GM19099 (cell line): ENCODE measurements around the gene PCDHB6.

Experiments used
- POLR2A ChIP-seq: IDR thresholded peaks from 3 replicates; pipeline ENCODE4 v1.6.1; 2011; ENCODE audit warnings: low read depth; ENCODE audit not compliant: insufficient read length; ENCODE audit errors: extremely low read depth

Gene PCDHB6

DNA sequence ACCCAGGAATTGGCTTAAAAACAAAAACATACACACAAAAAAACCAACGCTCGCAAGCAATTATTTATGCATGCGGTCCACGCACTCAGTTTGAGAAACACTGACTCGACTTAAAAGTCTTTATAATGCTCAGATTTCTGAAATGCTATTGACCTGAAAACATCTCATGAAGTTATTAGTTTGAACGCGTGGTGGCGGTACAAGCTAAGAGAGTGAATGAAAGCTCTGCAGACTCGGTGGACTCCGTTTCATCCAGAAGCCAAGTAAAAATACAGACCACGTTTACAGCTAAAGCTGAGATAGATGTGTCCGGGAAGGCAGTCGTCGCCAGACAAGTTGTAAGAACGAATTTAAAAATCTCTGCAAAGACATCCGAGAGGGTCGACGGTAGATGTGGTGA lies at the start of gene PCDHB6:
Gene PCDHB6 (plus strand): TSS at position 246 of the 400 bp plus-strand sequence. CDS start 201 bp downstream, outside the sequence.
- no peak for TF ChIP-seq POLR2A

DNA sequence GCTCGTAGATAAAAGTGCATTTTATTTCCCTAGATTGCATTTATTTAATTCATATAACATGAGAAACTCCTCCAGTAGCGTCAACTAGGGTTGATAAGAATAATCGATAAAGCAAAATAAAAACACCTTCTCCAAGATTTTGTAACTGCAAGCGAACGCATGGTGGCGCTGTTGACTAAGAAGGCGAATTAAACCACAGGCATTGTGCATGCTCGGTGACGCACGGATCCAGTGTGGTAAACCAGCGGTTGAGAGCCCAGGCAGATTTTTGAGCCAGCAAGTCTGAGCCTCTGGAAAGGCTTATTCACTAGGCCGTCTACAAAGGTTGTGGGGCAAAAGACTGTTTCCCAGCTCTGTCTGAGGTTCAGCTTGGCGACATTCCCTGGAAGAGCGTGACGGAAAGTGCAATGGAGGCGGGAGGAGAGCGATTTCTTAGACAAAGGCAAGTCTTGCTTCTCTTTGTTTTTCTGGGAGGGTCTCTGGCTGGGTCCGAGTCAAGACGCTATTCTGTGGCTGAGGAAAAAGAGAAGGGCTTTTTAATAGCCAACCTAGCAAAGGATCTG lies 49.5 kb upstream of the PCDHB6 start, which contains the start of gene PCDHB3:
Gene PCDHB3 (plus strand): TSS at position 231 of the 563 bp plus-strand sequence. CDS start 177 bp downstream, at position 408.
- no peak for TF ChIP-seq POLR2A

DNA sequence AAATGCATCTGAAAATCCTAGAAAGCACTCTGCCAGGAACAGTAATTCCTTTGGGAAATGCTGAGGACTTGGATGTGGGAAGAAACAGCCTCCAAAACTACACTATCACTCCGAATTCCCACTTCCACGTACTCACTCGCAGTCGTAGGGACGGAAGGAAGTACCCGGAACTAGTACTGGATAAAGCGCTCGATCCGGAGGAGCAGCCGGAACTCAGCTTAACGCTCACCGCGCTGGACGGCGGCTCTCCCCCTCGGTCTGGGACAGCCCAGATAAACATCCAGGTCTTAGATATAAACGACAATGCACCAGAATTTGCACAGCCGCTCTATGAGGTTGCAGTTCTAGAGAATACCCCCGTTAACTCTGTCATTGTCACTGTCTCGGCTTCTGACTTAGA lies 48.8 kb upstream of the PCDHB6 start:
- no peak for TF ChIP-seq POLR2A

- no peak for TF ChIP-seq POLR2A
Measured at GRCh38 chr5:141105350-141105749, 44.5 kb upstream of the PCDHB6 start.

DNA sequence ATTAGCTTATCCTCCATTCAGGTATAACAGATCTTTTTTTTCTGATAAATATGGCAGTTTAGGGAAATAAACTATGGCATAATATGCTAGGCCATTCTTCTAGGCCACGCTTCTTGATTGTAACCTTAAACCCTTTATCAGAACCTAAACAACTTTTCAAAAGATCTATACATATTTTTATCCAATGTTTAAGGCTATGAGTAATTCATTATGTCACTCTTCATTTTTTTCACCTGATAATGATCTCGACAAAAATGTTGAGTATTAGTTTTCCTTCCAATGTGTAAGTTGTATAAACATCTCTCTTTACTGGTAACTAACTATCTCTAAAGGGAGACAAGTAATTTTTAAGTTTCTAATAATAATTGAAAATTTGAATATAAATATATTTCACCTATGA lies 30.6 kb upstream of the PCDHB6 start:
- no peak for TF ChIP-seq POLR2A

- no peak for TF ChIP-seq POLR2A
Measured at GRCh38 chr5:141121563-141121962, 28.3 kb upstream of the PCDHB6 start, which contains the start of gene PCDHB4. Gene PCDHB4, plus strand, starts transcription at chr5:141121818. Its CDS starts 181 bp downstream, at chr5:141121999.

DNA sequence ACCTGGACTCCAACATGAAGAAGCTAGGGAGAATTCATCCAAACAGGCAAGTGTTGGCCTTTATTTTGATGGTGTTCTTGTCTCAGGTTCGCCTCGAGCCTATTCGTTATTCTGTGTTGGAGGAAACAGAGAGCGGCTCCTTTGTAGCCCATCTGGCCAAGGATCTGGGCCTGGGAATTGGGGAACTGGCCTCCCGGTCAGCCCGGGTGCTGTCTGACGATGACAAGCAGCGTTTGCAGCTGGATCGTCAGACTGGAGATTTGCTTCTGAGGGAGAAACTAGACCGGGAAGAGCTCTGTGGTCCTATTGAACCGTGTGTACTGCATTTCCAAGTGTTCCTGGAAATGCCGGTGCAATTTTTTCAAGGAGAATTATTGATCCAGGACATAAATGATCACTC lies 27.9 kb upstream of the PCDHB6 start:
- no peak for TF ChIP-seq POLR2A

DNA sequence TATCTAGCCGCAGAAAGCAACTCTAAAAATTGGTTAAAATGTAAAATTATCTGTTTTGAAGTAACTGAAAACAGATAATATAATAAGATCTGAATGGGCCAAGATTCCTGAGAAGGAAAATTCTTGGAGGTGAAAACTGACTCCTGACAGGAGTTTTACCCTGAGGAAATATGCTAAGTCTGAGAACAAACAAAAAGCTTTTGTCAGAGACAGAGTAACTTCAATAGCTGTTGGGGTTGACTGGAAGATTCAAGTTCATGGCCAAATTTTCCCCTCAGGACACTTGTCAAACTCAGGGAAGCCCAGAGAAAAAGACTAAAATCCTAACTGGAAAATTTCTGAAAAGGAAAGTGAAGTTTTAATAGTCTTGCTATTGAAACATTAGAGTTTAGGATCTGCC lies 22.6 kb upstream of the PCDHB6 start:
- no peak for TF ChIP-seq POLR2A

DNA sequence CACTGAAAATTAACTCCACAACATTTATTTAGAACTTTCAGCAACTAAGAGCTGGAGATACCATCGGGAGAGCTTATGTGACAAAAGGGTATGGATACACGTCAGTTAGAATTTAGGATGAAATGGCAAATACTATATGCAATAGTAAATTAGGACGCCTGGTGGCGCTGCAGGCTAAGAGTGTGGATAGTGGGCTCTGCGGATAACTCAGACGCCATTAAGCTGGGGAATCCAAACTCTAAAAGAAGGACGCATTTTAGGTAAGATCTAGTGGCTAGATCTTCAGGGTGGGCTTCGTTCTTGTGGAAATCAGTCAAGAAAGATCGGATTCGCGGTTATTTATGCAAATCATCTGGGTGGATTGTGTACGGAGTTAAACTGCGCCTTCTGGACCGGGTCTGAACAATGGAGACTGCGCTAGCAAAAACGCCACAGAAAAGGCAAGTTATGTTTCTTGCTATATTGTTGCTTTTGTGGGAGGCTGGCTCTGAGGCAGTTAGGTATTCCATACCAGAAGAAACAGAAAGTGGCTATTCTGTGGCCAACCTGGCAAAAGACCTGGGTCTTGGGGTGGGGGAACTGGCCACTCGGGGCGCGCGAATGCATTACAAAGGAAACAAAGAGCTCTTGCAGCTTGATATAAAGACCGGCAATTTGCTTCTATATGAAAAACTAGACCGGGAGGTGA lies 14.7 kb upstream of the PCDHB6 start, which contains the start of gene PCDHB5:
Gene PCDHB5 (plus strand): TSS at position 177 of the 688 bp plus-strand sequence. CDS start 229 bp downstream, at position 406.
- TF ChIP-seq POLR2A, result no peak

DNA sequence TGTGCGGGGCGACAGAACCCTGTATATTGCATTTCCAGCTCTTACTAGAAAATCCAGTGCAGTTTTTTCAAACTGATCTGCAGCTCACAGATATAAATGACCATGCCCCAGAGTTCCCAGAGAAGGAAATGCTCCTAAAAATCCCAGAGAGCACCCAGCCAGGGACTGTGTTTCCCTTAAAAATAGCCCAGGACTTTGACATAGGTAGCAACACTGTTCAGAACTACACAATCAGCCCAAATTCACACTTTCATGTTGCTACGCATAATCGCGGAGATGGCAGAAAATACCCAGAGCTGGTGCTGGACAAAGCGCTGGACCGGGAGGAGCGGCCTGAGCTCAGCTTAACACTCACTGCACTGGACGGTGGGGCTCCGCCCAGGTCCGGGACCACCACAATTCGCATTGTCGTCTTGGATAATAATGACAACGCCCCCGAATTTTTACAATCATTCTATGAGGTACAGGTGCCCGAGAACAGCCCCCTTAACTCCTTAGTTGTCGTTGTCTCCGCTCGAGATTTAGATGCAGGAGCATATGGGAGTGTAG lies 14.1 kb upstream of the PCDHB6 start:
- no peak for TF ChIP-seq POLR2A

- no peak for TF ChIP-seq POLR2A
Measured at GRCh38 chr5:141150224-141150992, 551 bp downstream of the PCDHB6 start.

GRCh38 chr5:141150993-141151325 lies 1.1 kb downstream of the PCDHB6 start:
- no peak for TF ChIP-seq POLR2A

DNA sequence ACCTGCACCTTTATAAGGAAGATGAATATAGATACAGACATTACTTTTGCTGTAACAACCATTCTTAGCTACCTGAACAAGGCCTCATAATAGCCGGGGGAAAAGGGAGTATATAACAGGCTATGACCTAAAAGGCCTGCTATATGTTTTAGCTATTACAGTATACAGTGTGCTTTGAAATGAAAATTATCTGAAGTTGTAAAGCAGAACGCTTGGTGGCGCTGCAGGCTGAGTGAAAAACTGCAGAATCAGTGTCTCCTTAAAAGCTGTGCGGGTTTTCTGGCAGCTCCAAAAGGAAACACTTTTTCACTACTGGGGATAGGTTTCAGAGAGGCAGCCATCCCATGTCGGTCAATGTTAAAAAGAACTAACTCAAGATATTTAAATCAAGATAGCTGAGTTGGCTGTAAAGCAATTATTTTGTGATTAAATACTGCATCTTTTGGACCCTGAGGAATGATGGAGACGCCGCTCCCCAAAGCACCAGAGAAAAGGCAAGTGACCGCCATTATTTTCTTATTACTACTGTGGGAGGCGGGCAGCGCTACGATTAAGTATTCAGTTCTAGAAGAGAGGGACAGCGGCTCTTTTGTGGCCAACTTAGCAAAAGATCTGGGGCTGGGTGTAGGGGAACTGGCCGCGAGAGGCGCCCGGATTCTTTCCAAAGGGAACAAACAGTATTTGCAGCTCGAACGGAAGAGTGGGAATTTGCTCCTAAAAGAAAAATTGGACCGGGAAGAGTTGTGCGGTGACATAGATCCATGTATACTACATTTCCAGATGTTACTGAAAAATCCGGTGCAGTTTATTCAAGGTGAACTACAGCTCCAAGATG lies 5.9 kb downstream of the PCDHB6 start:
- TF ChIP-seq POLR2A, result no peak

DNA sequence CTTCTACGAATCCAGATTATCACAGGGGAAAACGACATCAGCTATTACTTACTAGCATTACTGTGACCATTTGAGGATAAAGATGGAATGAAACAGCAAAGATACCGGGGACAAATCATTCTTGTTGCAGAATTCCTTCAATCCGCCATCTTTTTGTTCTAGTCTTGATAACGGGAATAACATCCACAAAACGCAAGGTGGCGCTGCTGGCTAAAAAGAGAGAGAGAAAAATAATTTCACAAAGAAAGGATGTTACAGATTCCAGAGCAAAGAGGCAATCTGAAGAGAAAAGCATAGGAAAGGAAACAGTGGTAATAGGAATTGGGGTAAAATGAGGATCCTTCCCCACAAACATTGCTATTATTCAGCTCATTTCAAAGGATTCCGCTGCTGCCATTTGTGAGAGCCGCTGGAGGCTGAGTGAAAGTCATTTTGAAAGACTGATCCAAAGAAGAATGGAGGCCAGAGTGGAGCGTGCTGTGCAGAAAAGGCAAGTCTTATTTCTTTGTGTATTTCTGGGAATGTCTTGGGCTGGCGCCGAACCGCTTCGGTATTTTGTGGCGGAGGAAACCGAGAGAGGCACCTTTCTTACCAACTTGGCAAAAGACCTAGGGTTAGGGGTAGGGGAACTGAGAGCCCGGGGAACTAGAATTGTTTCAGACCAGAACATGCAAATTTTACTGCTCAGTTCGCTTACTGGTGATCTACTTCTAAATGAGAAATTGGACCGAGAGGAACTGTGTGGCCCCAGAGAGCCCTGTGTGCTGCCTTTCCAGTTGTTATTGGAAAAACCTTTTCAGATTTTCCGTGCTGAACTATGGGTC lies 22.7 kb downstream of the PCDHB6 start, which contains the start of gene PCDHB7:
Gene PCDHB7 (plus strand): TSS at position 264 of the 824 bp plus-strand sequence. CDS start 192 bp downstream, at position 456.
- no peak for TF ChIP-seq POLR2A
